IMR-90 (cell line): ENCODE measurements around the gene MASP2. TPM values are rescaled to one million over a fixed set of nuclear protein-coding genes. Genes with fewer than 3 reads are reported as not detected.

Experiments
- ATAC-seq: fragments of 200-7000 bp; cut with Tn5 transposase; 2 replicates; pipeline ENCODE4 v1.9.1; 2020; ENCODE audit warnings: low read depth, mild to moderate bottlenecking, moderate library complexity
- BruUV-seq: library from RNA; stranded (reverse); fragments of 400-500 nt; replicated peaks from 2 replicates; lab custom pipeline; 2021; lab: Mats Ljungman, UMichigan
- CTCF ChIA-PET: fragments of 300-600 bp; formaldehyde crosslinking; extraction: SDS; loops from one replicate; lab custom pipeline; 2021; ENCODE audit warnings: antibody characterized with exemption; lab: Yijun Ruan, JAX
- POLR2A ChIA-PET: fragments of 300-600 bp; sonication (Branson Sonifier 250); formaldehyde crosslinking; loops from one replicate; lab custom pipeline; 2022; ENCODE audit warnings: antibody characterized with exemption; ENCODE audit not compliant: unreplicated experiment; lab: Charles Lee
- DNase-seq: peaks from one replicate; pipeline ENCODE4 v3.0.0; 2013
- H2AFZ ChIP-seq: replicated peaks from 2 replicates; pipeline ENCODE3; 2013; ENCODE audit warnings: low read length, mild to moderate bottlenecking; ENCODE audit not compliant: poor library complexity
- H2AK5ac ChIP-seq: 2 replicates; pipeline ENCODE4 v1.6.1; 2013; ENCODE audit warnings: low read depth, low read length, inconsistent platforms
- H2AK9ac ChIP-seq: replicated peaks from 2 replicates; pipeline ENCODE3; 2013; ENCODE audit warnings: mild to moderate bottlenecking, low read depth, low read length, moderate library complexity; ENCODE audit not compliant: poor library complexity
- H2BK120ac ChIP-seq: 2 replicates; pipeline ENCODE4 v1.6.1; 2013; ENCODE audit warnings: low read depth, low read length, inconsistent platforms
- H2BK15ac ChIP-seq: 3 replicates; pipeline ENCODE4 v1.6.1; 2013; ENCODE audit warnings: low read depth, low read length, inconsistent platforms
- H2BK20ac ChIP-seq: 2 replicates; pipeline ENCODE4 v1.6.1; 2013; ENCODE audit warnings: low read depth, mild to moderate bottlenecking, inconsistent platforms, low read length, moderate library complexity
- H2BK5ac ChIP-seq: 2 replicates; pipeline ENCODE4 v1.6.1; 2013; ENCODE audit warnings: mild to moderate bottlenecking, low read depth, low read length, inconsistent platforms; ENCODE audit not compliant: poor library complexity, severe bottlenecking
- H3K14ac ChIP-seq: replicated peaks from 2 replicates; pipeline ENCODE4 v1.6.1; 2013; ENCODE audit warnings: low read depth, low read length, inconsistent platforms
- H3K18ac ChIP-seq: 2 replicates; pipeline ENCODE4 v1.6.1; 2013; ENCODE audit warnings: low read depth, low read length, control low read depth
- H3K23ac ChIP-seq: 2 replicates; pipeline ENCODE4 v1.6.1; 2013; ENCODE audit warnings: low read depth, low read length, inconsistent platforms
- H3K27ac ChIP-seq: 2 replicates; pipeline ENCODE4 v1.5.1; 2013; ENCODE audit warnings: mild to moderate bottlenecking, control low read depth, low read length; ENCODE audit not compliant: insufficient read depth
- H3K27me3 ChIP-seq: 2 replicates; pipeline ENCODE4 v1.6.1; 2013; ENCODE audit warnings: low read length; ENCODE audit not compliant: control insufficient read depth, insufficient read depth
- H3K36me3 ChIP-seq: 2 replicates; pipeline ENCODE4 v1.6.1; 2013; ENCODE audit warnings: low read length, mixed read lengths; ENCODE audit not compliant: control insufficient read depth, insufficient read depth
- H3K4ac ChIP-seq: 2 replicates; pipeline ENCODE4 v1.6.1; 2013; ENCODE audit warnings: low read depth, low read length, inconsistent platforms
- H3K4me1 ChIP-seq: 2 replicates; pipeline ENCODE4 v1.6.1; 2013; ENCODE audit warnings: low read length, mixed read lengths; ENCODE audit not compliant: control insufficient read depth, insufficient read depth
- H3K4me2 ChIP-seq: 2 replicates; pipeline ENCODE4 v1.6.1; 2013; ENCODE audit warnings: low read depth, mild to moderate bottlenecking, control low read depth, low read length, moderate library complexity
- H3K4me3 ChIP-seq: 2 replicates; pipeline ENCODE4 v1.5.1; 2013; ENCODE audit warnings: low read depth, mild to moderate bottlenecking, control low read depth, low read length, moderate library complexity; ENCODE audit not compliant: insufficient read depth
- H3K56ac ChIP-seq: 2 replicates; pipeline ENCODE4 v1.6.1; 2013; ENCODE audit warnings: low read length, inconsistent platforms; ENCODE audit not compliant: insufficient read depth; ENCODE audit errors: extremely low read depth
- H3K79me1 ChIP-seq, 2 experiments: 2 replicates each; pipeline ENCODE4 v1.6.1; 2013; ENCODE audit warnings: low read length in 2 of 2, inconsistent platforms in 1 of 2, low read depth in 1 of 2
- H3K9ac ChIP-seq: 2 replicates; pipeline ENCODE4 v1.6.1; 2013; ENCODE audit warnings: low read depth, low read length, control low read depth
- H3K9me1 ChIP-seq: 2 replicates; pipeline ENCODE4 v1.6.1; 2013; ENCODE audit warnings: low read length, inconsistent platforms; ENCODE audit not compliant: insufficient read depth
- H3K9me3 ChIP-seq: 2 replicates; pipeline ENCODE4 v1.6.1; 2013; ENCODE audit warnings: low read length; ENCODE audit not compliant: control insufficient read depth, insufficient read depth
- H4K20me1 ChIP-seq: 2 replicates; pipeline ENCODE4 v1.6.1; 2013; ENCODE audit warnings: low read length, inconsistent platforms; ENCODE audit not compliant: insufficient read depth
- H4K5ac ChIP-seq: 2 replicates; pipeline ENCODE4 v1.6.1; 2013; ENCODE audit warnings: mild to moderate bottlenecking, low read depth, low read length, control low read depth
- H4K8ac ChIP-seq, 2 experiments: 2 replicates each; pipeline ENCODE4 v1.6.1; 2013; ENCODE audit warnings: low read depth in 2 of 2, low read length in 2 of 2, control low read depth in 1 of 2, inconsistent platforms in 1 of 2
- H4K91ac ChIP-seq: 2 replicates; pipeline ENCODE4 v1.6.1; 2013; ENCODE audit warnings: low read depth, low read length, inconsistent platforms; ENCODE audit not compliant: insufficient read depth
- BHLHE40 ChIP-seq: fragments of 150-350 bp; IDR thresholded peaks from 2 replicates; pipeline ENCODE4 v1.6.1; 2016; ENCODE audit warnings: mild to moderate bottlenecking, low read depth, low read length
- CEBPB ChIP-seq: IDR thresholded peaks from 2 replicates; pipeline ENCODE4 v1.6.1; 2012; ENCODE audit warnings: low read depth, low read length, improper control_type of control experiment
- CHD1 ChIP-seq: IDR thresholded peaks from 2 replicates; pipeline ENCODE4 v1.6.1; 2012; ENCODE audit warnings: low read depth, low read length, improper control_type of control experiment
- FOS ChIP-seq: fragments of 150-350 bp; IDR thresholded peaks from 2 replicates; pipeline ENCODE4 v1.6.1; 2016; ENCODE audit warnings: low read depth, low read length
- MAZ ChIP-seq: IDR thresholded peaks from 2 replicates; pipeline ENCODE4 v1.6.1; 2012; ENCODE audit warnings: low read depth, mild to moderate bottlenecking, low read length, improper control_type of control experiment, moderate library complexity, borderline replicate concordance
- MXI1 ChIP-seq: IDR thresholded peaks from 2 replicates; pipeline ENCODE4 v1.6.1; 2012; ENCODE audit warnings: low read depth, mild to moderate bottlenecking, low read length, moderate library complexity, borderline replicate concordance
- POLR2A ChIP-seq: IDR thresholded peaks from 2 replicates; pipeline ENCODE4 v1.6.1; 2012; ENCODE audit warnings: mild to moderate bottlenecking, low read depth, low read length
- RAD21 ChIP-seq: IDR thresholded peaks from 2 replicates; pipeline ENCODE4 v1.6.1; 2012; ENCODE audit warnings: low read length, improper control_type of control experiment
- RCOR1 ChIP-seq: IDR thresholded peaks from 2 replicates; pipeline ENCODE4 v1.6.1; 2012; ENCODE audit warnings: mild to moderate bottlenecking, low read length, improper control_type of control experiment; ENCODE audit not compliant: insufficient replicate concordance
- SMC3 ChIP-seq: fragments of 150-350 bp; IDR thresholded peaks from 2 replicates; pipeline ENCODE4 v1.6.1; 2016; ENCODE audit warnings: low read depth, mild to moderate bottlenecking, antibody characterized with exemption, low read length, moderate library complexity
- WGBS, 2 experiments: methylation state at CpG; one replicate each; pipeline versions ENCODE4 v1.1.5 to v1.1.7; 2013; ENCODE audit warnings: missing lambda C conversion rate in 2 of 2; ENCODE audit not compliant: insufficient read length in 1 of 2; ENCODE audit errors: extremely low coverage in 2 of 2; 5-methylcytosine and 5-hydroxymethylcytosine counted together
- dilution Hi-C: fragments of 300-500 bp; cut with HindIII; formaldehyde crosslinking; loops from one replicate; pipeline ENCODE4 v1.14.3; 2018; ENCODE audit warnings: low sequenced_read_pairs; ENCODE audit not compliant: unreplicated experiment
- in situ Hi-C: fragments of 300-500 bp; cut with MboI; formaldehyde crosslinking; loops from 3 replicates; pipeline ENCODE4 v1.14.3; 2019; ENCODE audit warnings: low sequenced_read_pairs, inconsistent platforms, mixed read lengths
- intact Hi-C: fragments of 100-400 bp; cut with micrococcal nuclease; formaldehyde crosslinking; loops from 2 replicates; pipeline ENCODE4 v1.10.0; 2022
- polyA plus RNA-seq, 3 experiments: library from polyadenylated mRNA; depleted of rRNA; stranded (reverse); fragments of >200 nt; gene quantifications; 2 replicates each; pipeline ENCODE4 v1.2.3, GENCODE V29; 2012; ENCODE audit warnings: low replicate concordance in 1 of 3
- total RNA-seq: library from RNA; depleted of rRNA; stranded (reverse); fragments of >200 nt; gene quantifications from 2 replicates; pipeline ENCODE4 v1.2.3, GENCODE V29; 2012
- TF ChIP-seq, protein P1 (sequence below): conservative IDR thresholded peaks from 2 replicates; pipeline ENCODE4 v1.5.1; 2012; ENCODE audit warnings: mild to moderate bottlenecking, low read depth, low read length, improper control_type of control experiment
- TF ChIP-seq, protein P2 (sequence below): fragments of 150-350 bp; IDR thresholded peaks from 2 replicates; pipeline ENCODE4 v1.6.1; 2016; ENCODE audit warnings: low read depth, mild to moderate bottlenecking, low read length, moderate library complexity, borderline replicate concordance
- TF ChIP-seq, protein P3 (sequence below): fragments of 150-350 bp; IDR thresholded peaks from 2 replicates; pipeline ENCODE4 v1.6.1; 2017; ENCODE audit warnings: mild to moderate bottlenecking, antibody characterized with exemption, low read length, low read depth

Gene MASP2
- total and polyA plus RNA-seq, 2 of the 4 experiments (the other 2 are of a cell fraction), result 0.03 TPM; not detected in 1

DNA sequence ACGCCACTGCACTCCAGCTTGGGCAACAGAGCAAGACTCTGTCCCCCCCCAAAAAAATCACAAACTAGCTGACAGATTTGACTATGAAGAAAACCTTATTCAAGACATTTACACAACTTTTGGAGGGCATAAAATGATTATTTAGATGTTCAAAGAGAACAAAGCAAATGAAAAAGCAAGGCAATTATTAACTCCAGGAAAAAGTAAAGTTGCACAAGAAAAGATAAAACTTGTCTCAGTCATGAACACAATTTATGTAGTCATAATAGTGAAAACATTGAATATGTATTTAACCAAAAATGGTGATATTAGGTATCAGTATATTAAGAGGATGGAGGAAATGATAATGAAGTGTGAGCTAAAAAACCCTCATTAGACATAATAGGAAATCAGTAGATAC, 46.5 kb downstream of the MASP2 start (continued):
- TF ChIP-seq, protein P1, sequence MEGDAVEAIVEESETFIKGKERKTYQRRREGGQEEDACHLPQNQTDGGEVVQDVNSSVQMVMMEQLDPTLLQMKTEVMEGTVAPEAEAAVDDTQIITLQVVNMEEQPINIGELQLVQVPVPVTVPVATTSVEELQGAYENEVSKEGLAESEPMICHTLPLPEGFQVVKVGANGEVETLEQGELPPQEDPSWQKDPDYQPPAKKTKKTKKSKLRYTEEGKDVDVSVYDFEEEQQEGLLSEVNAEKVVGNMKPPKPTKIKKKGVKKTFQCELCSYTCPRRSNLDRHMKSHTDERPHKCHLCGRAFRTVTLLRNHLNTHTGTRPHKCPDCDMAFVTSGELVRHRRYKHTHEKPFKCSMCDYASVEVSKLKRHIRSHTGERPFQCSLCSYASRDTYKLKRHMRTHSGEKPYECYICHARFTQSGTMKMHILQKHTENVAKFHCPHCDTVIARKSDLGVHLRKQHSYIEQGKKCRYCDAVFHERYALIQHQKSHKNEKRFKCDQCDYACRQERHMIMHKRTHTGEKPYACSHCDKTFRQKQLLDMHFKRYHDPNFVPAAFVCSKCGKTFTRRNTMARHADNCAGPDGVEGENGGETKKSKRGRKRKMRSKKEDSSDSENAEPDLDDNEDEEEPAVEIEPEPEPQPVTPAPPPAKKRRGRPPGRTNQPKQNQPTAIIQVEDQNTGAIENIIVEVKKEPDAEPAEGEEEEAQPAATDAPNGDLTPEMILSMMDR, result no peak

DNA sequence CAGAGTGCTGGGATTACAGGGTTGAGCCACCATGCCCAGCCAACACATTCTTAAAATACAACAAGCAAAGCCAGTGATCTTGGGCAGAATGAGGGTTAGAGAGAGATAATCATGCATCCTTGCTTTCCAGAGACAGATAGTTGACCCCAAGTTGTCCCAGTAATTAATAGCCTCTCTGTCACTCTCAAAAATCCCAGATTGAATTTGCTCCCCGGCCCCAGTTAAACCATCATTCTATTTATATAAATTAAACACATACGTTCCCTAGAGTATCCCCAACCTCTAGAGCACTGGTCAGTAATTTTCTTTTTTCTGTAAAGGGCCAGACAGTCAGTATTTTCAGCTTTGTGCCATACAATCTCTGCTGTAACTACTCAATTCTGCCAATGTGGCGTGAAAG, 50.9 kb downstream of the MASP2 start:
- 52% methylated on average over 3 of the region's 3 CpGs; no CpG with 5 or more reads in 1 of the 2 experiments for WGBS, 2 experiments
- H3K9me1 ChIP-seq, result no peaks in the 10 kb centered on the region
- no peak for TF ChIP-seq CEBPB
- TF ChIP-seq SMC3, result no peak
- TF ChIP-seq, protein P2, sequence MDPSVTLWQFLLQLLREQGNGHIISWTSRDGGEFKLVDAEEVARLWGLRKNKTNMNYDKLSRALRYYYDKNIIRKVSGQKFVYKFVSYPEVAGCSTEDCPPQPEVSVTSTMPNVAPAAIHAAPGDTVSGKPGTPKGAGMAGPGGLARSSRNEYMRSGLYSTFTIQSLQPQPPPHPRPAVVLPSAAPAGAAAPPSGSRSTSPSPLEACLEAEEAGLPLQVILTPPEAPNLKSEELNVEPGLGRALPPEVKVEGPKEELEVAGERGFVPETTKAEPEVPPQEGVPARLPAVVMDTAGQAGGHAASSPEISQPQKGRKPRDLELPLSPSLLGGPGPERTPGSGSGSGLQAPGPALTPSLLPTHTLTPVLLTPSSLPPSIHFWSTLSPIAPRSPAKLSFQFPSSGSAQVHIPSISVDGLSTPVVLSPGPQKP, result no peak
- TF ChIP-seq BHLHE40, result no peak
- no peak for TF ChIP-seq POLR2A
- no peak for TF ChIP-seq RAD21
- TF ChIP-seq MXI1, result no peak
- no peak for TF ChIP-seq RCOR1
- TF ChIP-seq FOS, result no peak
- TF ChIP-seq CHD1, result no peak
- TF ChIP-seq, protein P3, sequence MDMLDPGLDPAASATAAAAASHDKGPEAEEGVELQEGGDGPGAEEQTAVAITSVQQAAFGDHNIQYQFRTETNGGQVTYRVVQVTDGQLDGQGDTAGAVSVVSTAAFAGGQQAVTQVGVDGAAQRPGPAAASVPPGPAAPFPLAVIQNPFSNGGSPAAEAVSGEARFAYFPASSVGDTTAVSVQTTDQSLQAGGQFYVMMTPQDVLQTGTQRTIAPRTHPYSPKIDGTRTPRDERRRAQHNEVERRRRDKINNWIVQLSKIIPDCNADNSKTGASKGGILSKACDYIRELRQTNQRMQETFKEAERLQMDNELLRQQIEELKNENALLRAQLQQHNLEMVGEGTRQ, result no peak
- no peak for TF ChIP-seq MAZ

More for the DNA sequence above, 50.9 kb downstream of the MASP2 start:
- Histone ChIP-seq H2BK5ac (no peak overlapping the region), H3K4me2 (no peak overlapping the region), H3K56ac (no peak overlapping the region), H4K20me1 (no peaks in the 10 kb centered on the region), H2AK5ac (no peak overlapping the region), H3K4me1 (no peaks in the 10 kb centered on the region), H3K9me3 (no peaks in the 10 kb centered on the region), H2AFZ (no peak overlapping the region), H2AK9ac (no peak overlapping the region), H3K27ac (no peak overlapping the region), H2BK120ac (no peak overlapping the region), H4K5ac (no peak overlapping the region), H3K14ac (no peak overlapping the region), H3K36me3 (no peaks in the 10 kb centered on the region), H3K23ac (no peak overlapping the region), H3K4me3 (no peak overlapping the region), H3K9ac (no peak overlapping the region), H2BK20ac (no peak overlapping the region), H4K8ac (no peak overlapping the region), H2BK15ac (no peak overlapping the region), H3K27me3 (peaks cover 4% of the 10 kb centered on the region), H4K91ac (no peak overlapping the region), H3K4ac (no peak overlapping the region), H3K18ac (no peak overlapping the region), H3K79me1 (no peaks in the 10 kb centered on the region)
- ChIA-PET POLR2A (no interaction called here), CTCF (no interaction called here)
- intact Hi-C loops, result no loop called here
- BruUV-seq, result no TSS peak
- ATAC-seq (no peak), DNase-seq (no peak)
- in situ Hi-C loops, result no loop called here
- dilution Hi-C loops, result no loop called here
